NK-92 (cell line): ENCODE measurements around the gene CAPNS1.
"Not testable (repeated sequence)": the region's sequence is repeated elsewhere in the genome, so short reads cannot be mapped to it uniquely, and the experiment has no call there.

ENCODE experiments used
- DNase-seq: peaks from one replicate; lab custom pipeline; 2025; ENCODE audit not compliant: unreplicated experiment; lab: John Stamatoyannopoulos, UW

CAPNS1 gene

GRCh38 chr19:36113894-36114720 is 25.8 kb upstream of the CAPNS1 start:
- DNase-seq, result no peak

GRCh38 chr19:36114721-36115452 is 25.0 kb upstream of the CAPNS1 start, which contains the start of gene POLR2I:
Gene POLR2I, minus strand, starts transcription at chr19:36114875. Its CDS starts 19 bp downstream, at chr19:36114856.
- peak; percentile 98 for DNase-seq

GRCh38 chr19:36115453-36116343 is 24.2 kb upstream of the CAPNS1 start, which contains the start of gene TBCB:
Gene TBCB, plus strand, starts transcription at chr19:36115468. Its CDS starts 93 bp downstream, at chr19:36115561.
- no peak for DNase-seq

DNA sequence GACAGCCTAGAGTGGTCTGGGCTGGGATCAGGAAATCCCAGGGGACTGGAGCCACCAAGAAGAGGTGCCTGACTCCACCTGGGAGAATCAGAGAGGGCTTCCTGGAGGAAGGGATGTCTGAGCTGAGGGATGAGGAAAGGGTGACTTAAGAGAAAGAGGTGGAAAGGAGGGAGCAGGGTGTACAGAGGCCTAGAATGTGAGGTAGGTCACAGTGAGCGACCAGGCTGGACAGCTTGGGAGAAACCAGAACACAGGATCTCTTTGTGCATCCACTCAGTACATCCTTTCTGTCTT is 23.6 kb upstream of the CAPNS1 start:
- no peak for DNase-seq

DNA sequence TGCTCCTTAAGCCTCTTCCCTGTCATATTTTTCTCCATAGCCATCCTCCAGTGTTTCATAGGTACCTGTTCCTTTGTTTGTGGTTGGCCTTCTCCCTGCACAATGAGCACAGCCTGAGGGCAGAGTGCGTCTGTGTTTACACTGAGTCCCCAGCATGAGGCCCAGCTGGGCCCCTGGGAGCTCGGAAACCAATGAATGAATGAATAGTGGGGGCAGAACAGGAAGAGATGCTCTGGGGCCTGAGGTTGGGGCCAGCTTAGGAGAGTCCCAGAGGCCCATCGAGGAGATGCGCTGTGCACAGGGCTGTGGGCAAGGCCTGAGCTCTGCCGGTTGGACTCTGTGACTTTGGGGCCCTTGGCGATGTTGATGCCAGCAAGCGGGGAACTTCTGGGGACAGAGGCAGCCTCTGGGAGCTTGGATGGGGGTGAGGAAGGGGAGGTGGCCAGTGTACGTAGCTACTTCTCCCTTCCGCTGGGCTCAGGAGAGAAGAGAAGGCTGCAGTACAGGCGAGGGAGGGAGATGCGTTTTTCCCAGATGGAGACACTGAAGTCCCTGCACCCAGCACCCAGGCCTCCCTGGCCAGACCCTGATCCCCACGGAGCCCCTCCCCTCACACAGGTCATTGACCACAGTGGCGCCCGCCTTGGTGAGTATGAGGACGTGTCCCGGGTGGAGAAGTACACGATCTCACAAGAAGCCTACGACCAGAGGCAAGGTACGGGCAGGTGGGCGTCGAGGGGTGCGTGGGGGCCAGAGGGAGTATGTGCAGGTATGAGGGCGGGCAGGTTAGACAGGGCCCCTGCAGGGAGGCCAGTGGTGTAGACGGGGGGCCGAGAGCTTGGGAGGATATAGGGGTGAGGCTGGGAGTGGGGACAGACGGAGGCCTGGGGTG is 19.5 kb upstream of the CAPNS1 start:
- DNase-seq, result no peak

DNA sequence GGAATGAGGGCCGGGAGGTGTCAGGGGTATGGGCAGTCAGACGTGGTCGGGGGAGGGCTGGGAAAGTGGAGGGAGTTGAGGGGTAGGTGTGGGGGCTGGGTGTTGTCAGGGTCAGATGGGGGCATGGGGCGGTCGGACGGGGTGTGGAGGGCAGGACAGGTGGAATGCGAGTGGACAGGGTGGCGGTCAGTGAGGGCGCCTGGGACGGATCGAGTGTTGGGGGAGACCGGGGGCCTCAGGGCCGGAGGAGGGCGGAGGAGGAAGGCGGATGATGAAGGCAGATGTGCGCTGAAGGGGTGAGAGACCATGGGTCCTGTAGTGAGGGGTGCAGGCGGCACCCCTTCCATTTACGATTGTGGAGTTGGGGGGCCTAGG is 18.9 kb upstream of the CAPNS1 start:
- no peak for DNase-seq

DNA sequence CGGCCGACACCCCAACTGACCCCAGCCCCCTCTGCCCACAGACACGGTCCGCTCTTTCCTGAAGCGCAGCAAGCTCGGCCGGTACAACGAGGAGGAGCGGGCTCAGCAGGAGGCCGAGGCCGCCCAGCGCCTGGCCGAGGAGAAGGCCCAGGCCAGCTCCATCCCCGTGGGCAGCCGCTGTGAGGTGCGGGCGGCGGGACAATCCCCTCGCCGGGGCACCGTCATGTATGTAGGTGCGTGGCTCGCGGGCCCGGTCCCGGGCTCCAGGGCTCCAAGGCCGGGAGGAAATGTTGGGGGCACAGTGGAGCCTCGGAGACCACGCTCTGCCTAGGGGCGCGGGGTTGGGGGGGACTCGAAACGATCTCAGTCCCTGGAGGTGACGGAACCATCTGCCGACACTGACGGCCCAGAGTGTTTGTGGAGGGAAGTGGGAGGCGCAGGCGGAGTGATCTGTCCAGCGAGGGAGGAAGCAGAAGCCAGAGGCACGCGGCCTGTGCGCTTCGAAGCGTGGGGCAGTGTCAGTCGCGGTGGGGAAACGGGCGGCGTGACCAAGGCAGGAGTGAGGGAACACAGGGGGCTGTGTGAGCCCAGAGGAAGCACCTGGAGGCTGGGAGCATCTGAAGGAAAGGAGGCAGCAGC is 18.3 kb upstream of the CAPNS1 start:
- DNase-seq, result no peak

DNA sequence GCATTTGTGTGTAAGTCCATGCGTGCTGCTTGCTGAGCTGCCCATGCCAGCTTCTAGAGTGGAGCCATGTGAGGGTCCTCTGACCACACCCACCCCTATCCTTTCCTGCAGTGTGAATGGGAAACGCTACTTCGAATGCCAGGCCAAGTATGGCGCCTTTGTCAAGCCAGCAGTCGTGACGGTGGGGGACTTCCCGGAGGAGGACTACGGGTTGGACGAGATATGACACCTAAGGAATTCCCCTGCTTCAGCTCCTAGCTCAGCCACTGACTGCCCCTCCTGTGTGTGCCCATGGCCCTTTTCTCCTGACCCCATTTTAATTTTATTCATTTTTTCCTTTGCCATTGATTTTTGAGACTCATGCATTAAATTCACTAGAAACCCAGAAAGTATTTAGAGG is 14.3 kb upstream of the CAPNS1 start:
- no peak for DNase-seq

GRCh38 chr19:36128392-36128736 is 11.5 kb upstream of the CAPNS1 start:
- DNase-seq, result no peak

GRCh38 chr19:36131221-36131620 is 8.6 kb upstream of the CAPNS1 start:
- not testable (repeated sequence) for DNase-seq

- not testable (repeated sequence) for DNase-seq
Observed at GRCh38 chr19:36134867-36135266, 5.0 kb upstream of the CAPNS1 start.

- no peak for DNase-seq
Observed at GRCh38 chr19:36136964-36137686, 2.7 kb upstream of the CAPNS1 start.

DNA sequence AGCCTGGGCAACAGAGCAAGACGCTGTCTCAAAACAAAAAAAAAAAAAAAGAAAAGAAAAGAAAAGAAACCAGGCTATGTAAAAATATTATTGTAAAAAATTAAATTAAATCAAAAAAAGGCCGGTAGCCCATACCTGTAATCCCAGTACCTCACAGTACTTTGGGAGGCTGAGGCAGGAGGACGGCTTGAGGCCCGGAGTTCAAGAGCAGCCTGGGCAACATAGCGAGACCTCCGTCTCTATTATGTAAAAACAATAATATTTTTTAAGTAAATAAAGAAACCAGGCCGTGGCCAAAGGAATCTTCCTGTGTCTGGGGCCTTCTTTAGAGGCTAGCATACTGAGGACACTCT is 770 bp upstream of the CAPNS1 start:
- DNase-seq, result no peak

GRCh38 chr19:36140304-36141038 is 605 bp downstream of the CAPNS1 start:
- DNase-seq, result no peak

- DNase-seq, result no peak
Observed at GRCh38 chr19:36141039-36141927, 1.4 kb downstream of the CAPNS1 start.

DNA sequence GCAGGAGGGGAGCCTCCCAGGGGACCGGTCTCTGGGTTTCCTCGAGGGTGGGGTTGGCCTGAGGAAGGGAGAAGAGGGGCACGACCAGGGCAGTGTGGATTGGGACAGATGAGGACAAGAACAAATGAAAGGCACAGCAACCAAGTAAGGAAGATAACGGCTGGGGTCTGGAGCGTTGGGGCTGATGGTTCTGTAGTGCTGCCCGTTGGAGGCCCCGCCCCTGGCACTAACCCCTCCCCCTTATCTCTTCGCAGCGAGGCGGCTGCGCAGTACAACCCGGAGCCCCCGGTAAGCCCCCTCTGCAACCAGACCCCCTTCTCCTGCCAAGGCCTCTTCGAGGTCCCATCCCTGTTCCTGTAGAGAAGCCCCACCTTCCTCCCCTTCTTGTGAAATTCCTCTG is 2.2 kb downstream of the CAPNS1 start:
- no peak for DNase-seq

- DNase-seq, result no peak
Observed at GRCh38 chr19:36142496-36142895, 2.6 kb downstream of the CAPNS1 start.

DNA sequence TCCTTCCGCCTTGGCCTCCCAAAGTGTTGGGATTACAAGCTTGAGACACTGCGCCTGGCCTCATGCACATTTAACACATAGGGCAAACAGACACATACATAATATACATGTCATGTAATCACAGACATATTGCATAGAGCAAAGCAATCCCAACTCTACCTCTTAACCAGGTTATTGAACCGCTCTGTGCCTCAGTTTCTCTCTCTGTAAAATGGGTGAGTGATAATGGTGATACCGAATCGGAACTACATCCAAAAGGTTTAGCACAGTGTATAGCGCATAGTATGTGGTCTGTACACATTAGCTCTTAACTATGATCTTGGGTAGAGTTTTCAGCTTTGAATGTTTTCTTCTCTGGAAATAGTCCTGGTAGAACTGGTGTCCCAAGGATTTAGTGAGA is 4.8 kb downstream of the CAPNS1 start:
- DNase-seq, result no peak
